Measurements from ENCODE around the gene TESMIN.

GRCh38 chr11:68687986-68688385, 63.3 kb downstream of the TESMIN start:
- TF ChIP-seq THRA (CRISPR knock-in tag; IDR thresholded peaks at IDR 0.05; ENCODE audit: borderline replicate concordance): no peak
- TF ChIP-seq CTCF (CRISPR knock-in tag; IDR thresholded peaks at IDR 0.05): no peak
- TF ChIP-seq ARID4A (CRISPR knock-in tag; IDR thresholded peaks at IDR 0.05; ENCODE audit: borderline replicate concordance): no peak
- TF ChIP-seq EZH2 (conservative IDR thresholded peaks at IDR 0.05; ENCODE audit: low read depth, low read length): no peak
- TF ChIP-seq NFYB (CRISPR knock-in tag; IDR thresholded peaks at IDR 0.05): no peak
- TF ChIP-seq ZBTB34 (CRISPR knock-in tag; IDR thresholded peaks at IDR 0.05): no peak
- no peak for TF ChIP-seq POLR2A (IDR thresholded peaks at IDR 0.05; ENCODE audit: insufficient read depth in 1 of 2, low read depth in 2 of 2, low read length in 2 of 2)

All from HepG2 (cell line).